H9 (cell line): ENCODE data around the gene MRGPRG. TPM values are rescaled to one million over a fixed set of nuclear protein-coding genes. Genes with fewer than 3 reads are reported as not detected.

Experiments used
- DNase-seq: peaks from one replicate; pipeline ENCODE4 v3.0.0-alpha.2; 2017
- H2AFZ ChIP-seq: one replicate; pipeline ENCODE4 v1.6.1; 2013; ENCODE audit warnings: mild to moderate bottlenecking, low read length, control low read depth, moderate library complexity
- H2AK5ac ChIP-seq: 2 replicates; pipeline ENCODE4 v1.6.1; 2013; ENCODE audit warnings: low read length, control low read depth, mixed read lengths; ENCODE audit not compliant: insufficient read length
- H2BK120ac ChIP-seq: one replicate; pipeline ENCODE4 v1.6.1; 2013; ENCODE audit warnings: low read depth, mild to moderate bottlenecking, low read length, control low read depth, inconsistent platforms; ENCODE audit not compliant: poor library complexity, severe bottlenecking
- H2BK12ac ChIP-seq: 2 replicates; pipeline ENCODE4 v1.6.1; 2013; ENCODE audit warnings: low read length, control low read depth, mixed read lengths, low read depth; ENCODE audit not compliant: insufficient read length
- H2BK15ac ChIP-seq: 2 replicates; pipeline ENCODE4 v1.6.1; 2013; ENCODE audit warnings: low read depth, low read length, control low read depth
- H2BK20ac ChIP-seq: one replicate; pipeline ENCODE4 v1.6.1; 2013; ENCODE audit warnings: low read depth, mild to moderate bottlenecking, low read length, control low read depth, inconsistent platforms; ENCODE audit not compliant: poor library complexity, severe bottlenecking
- H2BK5ac ChIP-seq: 2 replicates; pipeline ENCODE4 v1.6.1; 2013; ENCODE audit warnings: low read length, control low read depth, mixed read lengths; ENCODE audit not compliant: insufficient read length
- H3K14ac ChIP-seq: 2 replicates; pipeline ENCODE4 v1.6.1; 2013; ENCODE audit warnings: low read length, control low read depth; ENCODE audit not compliant: insufficient read depth
- H3K18ac ChIP-seq: 2 replicates; pipeline ENCODE4 v1.6.1; 2013; ENCODE audit warnings: low read depth, mild to moderate bottlenecking, mixed read lengths, low read length, control low read depth; ENCODE audit not compliant: insufficient read length
- H3K23ac ChIP-seq: 2 replicates; pipeline ENCODE4 v1.6.1; 2013; ENCODE audit warnings: low read length, control low read depth, mixed read lengths, low read depth; ENCODE audit not compliant: insufficient read length
- H3K23me2 ChIP-seq: 2 replicates; pipeline ENCODE4 v1.6.1; 2013; ENCODE audit warnings: low read depth, mild to moderate bottlenecking, mixed read lengths, low read length, control low read depth; ENCODE audit not compliant: insufficient read length, poor library complexity, severe bottlenecking
- H3K27ac ChIP-seq: 2 replicates; pipeline ENCODE4 v1.5.1; 2013; ENCODE audit warnings: low read length, control low read depth, mixed read lengths, low read depth; ENCODE audit not compliant: insufficient read length
- H3K27me3 ChIP-seq: 2 replicates; pipeline ENCODE4 v1.6.1; 2013; ENCODE audit warnings: low read length, control low read depth, inconsistent platforms; ENCODE audit not compliant: insufficient read depth
- H3K4ac ChIP-seq: 2 replicates; pipeline ENCODE4 v1.6.1; 2013; ENCODE audit warnings: low read depth, mild to moderate bottlenecking, control low read depth, inconsistent platforms, low read length, moderate library complexity
- H3K4me1 ChIP-seq: 2 replicates; pipeline ENCODE4 v1.6.1; 2013; ENCODE audit warnings: low read length, control low read depth, inconsistent platforms; ENCODE audit not compliant: insufficient read depth
- H3K4me2 ChIP-seq: 2 replicates; pipeline ENCODE4 v1.6.1; 2013; ENCODE audit warnings: low read length, control low read depth, mixed read lengths; ENCODE audit not compliant: insufficient read length, insufficient read depth
- H3K56ac ChIP-seq: 2 replicates; pipeline ENCODE4 v1.6.1; 2013; ENCODE audit warnings: low read depth, mild to moderate bottlenecking, mixed read lengths, low read length, control low read depth; ENCODE audit not compliant: insufficient read length
- H3K79me1 ChIP-seq: 2 replicates; pipeline ENCODE4 v1.6.1; 2013; ENCODE audit warnings: low read depth, mild to moderate bottlenecking, moderate library complexity, low read length, control low read depth, inconsistent platforms; ENCODE audit not compliant: insufficient read depth, poor library complexity, severe bottlenecking
- H3K79me2 ChIP-seq: 2 replicates; pipeline ENCODE4 v1.6.1; 2013; ENCODE audit warnings: low read length, control low read depth, inconsistent platforms; ENCODE audit not compliant: insufficient read depth
- H3K9ac ChIP-seq: 2 replicates; pipeline ENCODE4 v1.6.1; 2013; ENCODE audit warnings: low read length, control low read depth, mixed read lengths; ENCODE audit not compliant: insufficient read length; ENCODE audit errors: extremely low read depth
- H3K9me3 ChIP-seq: one replicate; pipeline ENCODE4 v1.6.1; 2013; ENCODE audit warnings: low read depth, low read length, inconsistent platforms; ENCODE audit not compliant: control insufficient read depth
- H3T11ph ChIP-seq: one replicate; pipeline ENCODE4 v1.6.1; 2013; ENCODE audit warnings: mild to moderate bottlenecking, low read length, control low read depth, inconsistent platforms
- H4K20me1 ChIP-seq: one replicate; pipeline ENCODE4 v1.6.1; 2013; ENCODE audit not compliant: control insufficient read depth, insufficient read length, insufficient read depth
- H4K5ac ChIP-seq: 2 replicates; pipeline ENCODE4 v1.6.1; 2013; ENCODE audit warnings: low read depth, mild to moderate bottlenecking, mixed read lengths, low read length, control low read depth; ENCODE audit not compliant: insufficient read length
- H4K8ac ChIP-seq: replicated peaks from 2 replicates; pipeline ENCODE4 v1.6.1; 2013; ENCODE audit warnings: low read length, control low read depth, mixed read lengths, low read depth; ENCODE audit not compliant: insufficient read length
- H4K91ac ChIP-seq: 2 replicates; pipeline ENCODE4 v1.6.1; 2013; ENCODE audit warnings: low read depth, mild to moderate bottlenecking, moderate library complexity, mixed read lengths, low read length, control low read depth; ENCODE audit not compliant: insufficient read length
- H3K27ac Mint-ChIP-seq, 3 experiments: 2 replicates in 2 of 3; 3 replicates in 1 of 3; pipeline ENCODE4 v1.8.0; 2020 to 2021; ENCODE audit warnings: mixed read lengths in 3 of 3, mild to moderate bottlenecking in 1 of 3, moderate library complexity in 1 of 3
- H3K27me3 Mint-ChIP-seq: 2 replicates; pipeline ENCODE4 v1.8.0; 2021; ENCODE audit warnings: low read depth, mild to moderate bottlenecking, moderate library complexity, mixed read lengths
- H3K36me3 Mint-ChIP-seq, 3 experiments: 2 replicates in 2 of 3; 3 replicates in 1 of 3; pipeline ENCODE4 v1.8.0; 2020 to 2021; ENCODE audit warnings: low read depth in 3 of 3, mixed read lengths in 3 of 3; ENCODE audit not compliant: insufficient read depth in 1 of 3
- H3K4me1 Mint-ChIP-seq, 2 experiments: 2 replicates each; pipeline ENCODE4 v1.8.0; 2020; ENCODE audit warnings: mixed read lengths in 2 of 2
- H3K4me3 Mint-ChIP-seq, 2 experiments: 2 replicates in 1 of 2; 3 replicates in 1 of 2; pipeline ENCODE4 v1.8.0; 2020 to 2021; ENCODE audit warnings: mild to moderate bottlenecking in 2 of 2, mixed read lengths in 2 of 2, moderate library complexity in 1 of 2
- H3K9me3 Mint-ChIP-seq, 2 experiments: 2 replicates in 1 of 2; 3 replicates in 1 of 2; pipeline ENCODE4 v1.8.0; 2020; ENCODE audit warnings: mild to moderate bottlenecking in 2 of 2, mixed read lengths in 2 of 2, moderate library complexity in 1 of 2
- WGBS: extraction: QIAGEN DNeasy Blood & Tissue Kit; methylation state at CpG from one replicate; pipeline ENCODE4 v1.1.7; 2013; ENCODE audit warnings: missing lambda C conversion rate, low lambda C conversion rate, mixed read lengths; ENCODE audit not compliant: insufficient read length; ENCODE audit errors: extremely low coverage; 5-methylcytosine and 5-hydroxymethylcytosine counted together
- total RNA-seq: library from RNA; stranded (reverse); gene quantifications from 2 replicates; pipeline ENCODE4 v1.2.1, GENCODE V29; 2021
- TF ChIP-seq, protein P1 (sequence below): fragments of 200-600 bp; sonication (generic); conservative IDR thresholded peaks from 3 replicates; pipeline ENCODE4 v1.8.0; 2021; ENCODE audit warnings: antibody characterized with exemption, mild to moderate bottlenecking

The MRGPRG gene
- total RNA-seq, 1 experiment from 2014 or later: not detected

DNA sequence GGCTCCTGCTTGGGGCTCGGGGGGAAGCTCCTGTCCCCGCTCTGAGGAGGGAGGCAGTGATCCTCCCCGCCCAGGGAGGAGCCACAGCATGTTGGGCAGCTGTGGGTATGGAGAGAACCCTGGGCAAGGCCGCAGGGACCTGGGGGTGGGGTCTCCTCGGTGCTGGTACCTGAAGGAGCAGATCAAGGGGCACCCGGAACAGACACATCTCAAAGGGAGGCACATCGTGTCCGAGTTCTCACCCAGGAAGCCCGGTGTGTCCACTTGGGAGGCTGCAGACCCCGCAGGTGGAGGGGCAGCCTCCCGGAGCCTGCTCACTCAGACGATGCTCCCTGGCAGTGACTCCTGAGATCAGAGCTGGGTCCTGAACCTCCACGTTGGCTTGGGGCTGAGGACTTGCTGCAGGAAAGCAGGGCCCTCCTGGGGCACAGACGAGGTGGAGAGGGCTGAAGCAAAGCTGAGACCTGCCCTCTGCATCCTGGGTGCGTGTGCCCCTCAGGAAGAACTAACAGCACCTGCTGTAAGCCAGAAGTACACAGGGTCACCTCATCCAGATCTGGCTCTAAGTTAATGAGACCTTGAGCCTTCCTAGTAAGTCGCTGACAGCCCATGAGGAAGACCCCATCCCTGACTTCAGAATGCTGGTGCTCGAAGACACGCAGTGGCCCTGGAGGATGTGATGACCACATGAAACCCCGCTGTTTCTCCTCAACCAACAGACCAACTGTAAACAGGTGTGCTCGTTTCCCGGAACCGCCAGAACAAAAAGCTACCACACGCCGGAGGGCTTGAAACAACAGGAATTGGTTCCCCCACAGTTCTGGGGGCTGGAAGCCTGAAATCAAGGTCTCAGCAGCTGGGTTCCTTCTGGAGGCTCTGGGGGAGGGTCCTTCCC, 47.6 kb downstream of the MRGPRG start:
- H2AK5ac ChIP-seq: no peak overlapping the region
- H3T11ph ChIP-seq: no peak overlapping the region
- no peak overlapping the region for H3K23ac ChIP-seq
- no peak overlapping the region for H3K56ac ChIP-seq
- no peak overlapping the region for H2BK120ac ChIP-seq
- H3K9ac ChIP-seq: no peak overlapping the region
- H3K79me1 ChIP-seq: no peaks in the 10 kb centered on the region
- Mint-ChIP-seq H3K36me3 (0 out of 7 replicates have a peak, but pooled peaks cover 0 to 4% (median 0%) of the 10 kb centered on the region in 3 experiments), H3K4me1 (peaks cover 11 to 13% of the 10 kb centered on the region in 2 experiments), H3K4me3 (no peak overlapping the region), H3K9me3 (peaks cover 0 to 6% of the 10 kb centered on the region in 2 experiments; a peak in 2 of 5 replicates), H3K27ac (no peak overlapping the region), H3K27me3 (peaks cover 58% of the 10 kb centered on the region)
- peaks cover 2% of the 10 kb centered on the region; the same call in 1 of the 2 replicates for H3K27me3 ChIP-seq
- H3K4me1 ChIP-seq: no peaks in the 10 kb centered on the region; the same call in 1 of the 2 replicates
- H2BK15ac ChIP-seq: no peak overlapping the region
- H4K8ac ChIP-seq: no peak overlapping the region
- no peak overlapping the region for H4K91ac ChIP-seq
- no peak overlapping the region for H2BK20ac ChIP-seq
- H3K4me2 ChIP-seq: no peak overlapping the region
- H3K23me2 ChIP-seq: no peaks in the 10 kb centered on the region
- H3K4ac ChIP-seq: no peak overlapping the region
- TF ChIP-seq, protein P1, sequence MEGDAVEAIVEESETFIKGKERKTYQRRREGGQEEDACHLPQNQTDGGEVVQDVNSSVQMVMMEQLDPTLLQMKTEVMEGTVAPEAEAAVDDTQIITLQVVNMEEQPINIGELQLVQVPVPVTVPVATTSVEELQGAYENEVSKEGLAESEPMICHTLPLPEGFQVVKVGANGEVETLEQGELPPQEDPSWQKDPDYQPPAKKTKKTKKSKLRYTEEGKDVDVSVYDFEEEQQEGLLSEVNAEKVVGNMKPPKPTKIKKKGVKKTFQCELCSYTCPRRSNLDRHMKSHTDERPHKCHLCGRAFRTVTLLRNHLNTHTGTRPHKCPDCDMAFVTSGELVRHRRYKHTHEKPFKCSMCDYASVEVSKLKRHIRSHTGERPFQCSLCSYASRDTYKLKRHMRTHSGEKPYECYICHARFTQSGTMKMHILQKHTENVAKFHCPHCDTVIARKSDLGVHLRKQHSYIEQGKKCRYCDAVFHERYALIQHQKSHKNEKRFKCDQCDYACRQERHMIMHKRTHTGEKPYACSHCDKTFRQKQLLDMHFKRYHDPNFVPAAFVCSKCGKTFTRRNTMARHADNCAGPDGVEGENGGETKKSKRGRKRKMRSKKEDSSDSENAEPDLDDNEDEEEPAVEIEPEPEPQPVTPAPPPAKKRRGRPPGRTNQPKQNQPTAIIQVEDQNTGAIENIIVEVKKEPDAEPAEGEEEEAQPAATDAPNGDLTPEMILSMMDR: no peak
- no peak overlapping the region for H3K27ac ChIP-seq
- H3K14ac ChIP-seq: no peak overlapping the region
- no peak for DNase-seq
- no peaks in the 10 kb centered on the region for H4K20me1 ChIP-seq
- no CpG with 5 or more reads among the region's 24 CpGs for whole genome bisulfite sequencing
- H3K18ac ChIP-seq: no peak overlapping the region
- H2AFZ ChIP-seq: no peak overlapping the region
- no peak overlapping the region for H4K5ac ChIP-seq
- no peak overlapping the region for H2BK5ac ChIP-seq
- H2BK12ac ChIP-seq: no peak overlapping the region
- no peaks in the 10 kb centered on the region for H3K9me3 ChIP-seq
- no peaks in the 10 kb centered on the region for H3K79me2 ChIP-seq
